ENCODE measurements around the gene TMEM244. TPM values are rescaled to one million over a fixed set of nuclear protein-coding genes. Genes with fewer than 3 reads are reported as not detected.

Gene TMEM244
- total and polyA plus RNA-seq, 9 of the 15 experiments (the other 6 are each of a cell fraction or from before 2014, with no cell fraction given), result not detected

- TF ChIP-seq ZNF740 (CRISPR knock-in tag; IDR thresholded peaks at IDR 0.05), result no peak
- no peak for TF ChIP-seq ZNF740 (tag; IDR thresholded peaks at IDR 0.05)
Measured at GRCh38 chr6:129828229-129828628, 32.9 kb downstream of the TMEM244 start (continued).

GRCh38 chr6:129818251-129818650 lies 42.9 kb downstream of the TMEM244 start:
- Histone ChIP-seq H3K36me3 (ENCODE audit: control insufficient read depth, insufficient read depth, low read length) (no peaks in the 10 kb centered on the region), H3K4me2 (ENCODE audit: insufficient read depth, low read length) (no peak overlapping the region), H2AFZ (ENCODE audit: low read depth, low read length) (no peak overlapping the region), H3K9me3 (replicated peaks; ENCODE audit: control insufficient read depth, insufficient read depth, low read depth, low read length) (no peaks in the 10 kb centered on the region), H3K79me2 (ENCODE audit: control insufficient read depth, insufficient read depth, low read length) (no peaks in the 10 kb centered on the region), H4K20me1 (replicated peaks; ENCODE audit: control insufficient read depth, insufficient read depth, low read length) (no peaks in the 10 kb centered on the region), H3K9ac (ENCODE audit: insufficient read depth in 1 of 2, low read depth in 2 of 2, low read length in 2 of 2) (no peak overlapping the region), H3K27me3 (ENCODE audit: control insufficient read depth in 2 of 2, insufficient read depth in 2 of 2, low read length in 2 of 2) (no peaks in the 10 kb centered on the region), H3K9me1 (ENCODE audit: control insufficient read depth, insufficient read depth, low read length) (no peaks in the 10 kb centered on the region), H3K27ac (ENCODE audit: extremely low read depth, low read depth, low read length) (no peak overlapping the region), H3K4me1 (replicated peaks in 1 of 2; ENCODE audit: control insufficient read depth in 2 of 2, insufficient read depth in 2 of 2, low read length in 2 of 2) (no peaks in the 10 kb centered on the region), H3K4me3 (no peak overlapping the region)
- CTCF ChIA-PET (ENCODE audit: low intra/inter-chr PET ratio), result no interaction called here
- FAIRE-seq (no peak), ATAC-seq (no peak), DNase-seq (ENCODE audit: extremely low read depth in 1 of 4, low spot score in 3 of 4) (no peak)
- 43% methylated on average over 2 of the region's 2 CpGs for WGBS (ENCODE audit: insufficient coverage, low coverage, missing lambda C conversion rate)
- in situ Hi-C loops (cut with MboI), result no loop called here
- POLR2A ChIA-PET, result interaction anchor here (0.7 kb wide), 1 partner anchor 30 kb away, joined by 3 read pairs; no protein-coding TSS in a partner anchor
- BruUV-seq (replicated peaks), result no TSS peak
- intact Hi-C loops (cut with micrococcal nuclease), result no loop called here
- TF ChIP-seq ELF4 (CRISPR knock-in tag; IDR thresholded peaks at IDR 0.05) (no peak), DACH1 (IDR thresholded peaks at IDR 0.05; ENCODE audit: partially characterized antibody) (no peak), HNRNPUL1 (IDR thresholded peaks at IDR 0.05; ENCODE audit: low read length) (no peak), PRMT5 (CRISPR knock-in tag; IDR thresholded peaks at IDR 0.05) (no peak), KLF1 (tag; IDR thresholded peaks at IDR 0.05) (no peak), PHB (CRISPR knock-in tag; IDR thresholded peaks at IDR 0.05) (no peak), FIP1L1 (IDR thresholded peaks at IDR 0.05; ENCODE audit: low read depth, low read length, poor library complexity, severe bottlenecking) (no peak)

Measured in K562 (cell line).